ENCODE measurements around the gene ITGA5.

Gene ITGA5

GRCh38 chr12:54455760-54456469 lies 36.8 kb upstream of the ITGA5 start:
- no peak for DNase-seq (ENCODE audit: low read depth)
- in situ Hi-C loops (cut with HindIII; ENCODE audit: low sequenced_read_pairs), result no loop called here
- no peak overlapping the region for H3K4me3 ChIP-seq (ENCODE audit: low read depth, low read length)
- TF ChIP-seq, protein P1, sequence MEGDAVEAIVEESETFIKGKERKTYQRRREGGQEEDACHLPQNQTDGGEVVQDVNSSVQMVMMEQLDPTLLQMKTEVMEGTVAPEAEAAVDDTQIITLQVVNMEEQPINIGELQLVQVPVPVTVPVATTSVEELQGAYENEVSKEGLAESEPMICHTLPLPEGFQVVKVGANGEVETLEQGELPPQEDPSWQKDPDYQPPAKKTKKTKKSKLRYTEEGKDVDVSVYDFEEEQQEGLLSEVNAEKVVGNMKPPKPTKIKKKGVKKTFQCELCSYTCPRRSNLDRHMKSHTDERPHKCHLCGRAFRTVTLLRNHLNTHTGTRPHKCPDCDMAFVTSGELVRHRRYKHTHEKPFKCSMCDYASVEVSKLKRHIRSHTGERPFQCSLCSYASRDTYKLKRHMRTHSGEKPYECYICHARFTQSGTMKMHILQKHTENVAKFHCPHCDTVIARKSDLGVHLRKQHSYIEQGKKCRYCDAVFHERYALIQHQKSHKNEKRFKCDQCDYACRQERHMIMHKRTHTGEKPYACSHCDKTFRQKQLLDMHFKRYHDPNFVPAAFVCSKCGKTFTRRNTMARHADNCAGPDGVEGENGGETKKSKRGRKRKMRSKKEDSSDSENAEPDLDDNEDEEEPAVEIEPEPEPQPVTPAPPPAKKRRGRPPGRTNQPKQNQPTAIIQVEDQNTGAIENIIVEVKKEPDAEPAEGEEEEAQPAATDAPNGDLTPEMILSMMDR (IDR thresholded peaks at IDR 0.05; ENCODE audit: low read depth, low read length, missing control alignments), result no peak

DNA sequence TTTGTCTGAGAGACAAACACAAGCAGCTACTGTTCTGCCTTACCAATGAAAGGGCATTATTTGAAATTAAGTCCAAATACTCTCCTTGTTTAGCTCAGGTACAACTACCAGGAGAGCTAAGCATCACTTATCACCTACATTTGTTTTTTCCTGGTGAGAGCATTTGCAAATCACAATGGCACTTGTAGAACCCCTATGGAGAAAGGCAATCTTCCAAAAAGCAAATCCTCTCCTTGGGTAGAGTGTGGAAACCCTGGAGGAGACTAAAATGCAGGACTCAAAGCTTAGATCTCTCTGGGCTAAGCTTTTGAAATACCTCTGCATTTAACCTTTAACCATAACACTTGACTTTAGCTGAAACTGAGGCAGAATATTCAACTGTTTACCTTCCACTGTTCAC lies 33.6 kb upstream of the ITGA5 start:
- TF ChIP-seq, protein P1 (IDR thresholded peaks at IDR 0.05; ENCODE audit: low read depth, low read length, missing control alignments), result no peak
- H3K4me3 ChIP-seq (ENCODE audit: low read depth, low read length), result no peak overlapping the region
- in situ Hi-C loops (cut with HindIII; ENCODE audit: low sequenced_read_pairs), result no loop called here
- no peak for DNase-seq (ENCODE audit: low read depth)

DNA sequence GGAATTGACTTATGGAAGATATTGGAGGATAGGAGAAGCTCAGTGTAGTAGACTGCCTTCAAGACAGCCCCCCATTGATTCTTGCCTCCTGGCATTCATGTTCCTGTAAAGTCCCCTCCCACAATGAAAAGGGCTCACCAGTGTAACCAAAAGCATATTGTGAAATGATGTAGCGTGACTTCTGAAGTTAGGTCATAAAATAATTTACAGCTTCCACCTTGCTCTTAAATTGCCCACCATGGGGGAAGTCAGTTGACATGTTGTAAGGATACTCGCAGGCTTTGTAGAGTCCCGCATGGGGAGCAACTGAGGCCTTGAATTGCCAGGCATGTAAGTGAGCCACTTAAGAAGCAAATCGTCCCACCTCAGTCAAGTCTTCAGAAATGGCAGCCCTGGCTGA lies 29.3 kb upstream of the ITGA5 start:
- TF ChIP-seq, protein P1 (IDR thresholded peaks at IDR 0.05; ENCODE audit: low read depth, low read length, missing control alignments), result no peak
- H3K4me3 ChIP-seq (ENCODE audit: low read depth, low read length), result no peak overlapping the region
- in situ Hi-C loops (cut with HindIII; ENCODE audit: low sequenced_read_pairs), result no loop called here
- no peak for DNase-seq (ENCODE audit: low read depth)

DNA sequence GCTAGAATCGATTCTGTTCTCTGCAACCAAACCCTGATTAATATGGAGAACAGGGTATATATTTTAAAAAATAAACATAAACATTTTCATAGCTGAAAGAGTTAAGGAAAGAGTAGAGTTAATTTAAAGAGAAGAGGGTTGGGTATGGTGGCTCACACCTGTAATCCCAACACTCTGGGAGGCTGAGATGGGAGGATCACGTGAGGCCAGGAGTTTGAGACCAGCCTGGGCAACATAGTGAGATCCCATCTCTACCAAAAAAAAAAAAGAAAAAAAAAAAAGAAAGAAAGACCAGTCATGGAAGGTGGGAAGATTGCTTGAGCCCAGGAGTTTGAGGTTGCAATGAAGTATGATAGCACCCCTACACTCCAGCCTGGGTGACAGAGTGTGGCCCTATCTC lies 28.9 kb upstream of the ITGA5 start:
- in situ Hi-C loops (cut with HindIII; ENCODE audit: low sequenced_read_pairs), result no loop called here
- TF ChIP-seq, protein P1 (IDR thresholded peaks at IDR 0.05; ENCODE audit: low read depth, low read length, missing control alignments), result no peak
- no peak for DNase-seq (ENCODE audit: low read depth)
- H3K4me3 ChIP-seq (ENCODE audit: low read depth, low read length), result no peak overlapping the region

DNA sequence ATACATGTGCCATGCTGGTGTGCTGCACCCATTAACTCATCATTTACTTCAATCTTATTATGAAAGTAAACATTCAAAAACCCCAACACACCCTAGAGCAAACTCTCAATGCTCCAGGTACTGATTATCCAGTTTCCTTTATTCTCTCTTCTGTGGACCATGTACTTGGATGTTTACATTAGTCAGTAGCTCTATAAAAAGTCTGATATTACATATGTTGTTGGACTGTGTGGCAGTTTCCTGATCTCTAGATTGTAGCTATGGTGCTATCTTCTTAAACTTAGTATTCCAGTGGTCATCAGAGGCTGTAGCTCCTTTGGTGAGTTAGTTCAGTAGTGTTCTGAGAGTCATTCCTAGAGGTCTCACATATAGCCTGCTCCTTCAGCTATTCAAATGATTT lies 25.1 kb upstream of the ITGA5 start:
- H3K4me3 ChIP-seq (ENCODE audit: low read depth, low read length), result no peak overlapping the region
- DNase-seq (ENCODE audit: low read depth), result no peak
- in situ Hi-C loops (cut with HindIII; ENCODE audit: low sequenced_read_pairs), result no loop called here
- TF ChIP-seq, protein P1 (IDR thresholded peaks at IDR 0.05; ENCODE audit: low read depth, low read length, missing control alignments), result no peak

GRCh38 chr12:54443446-54443845 lies 24.4 kb upstream of the ITGA5 start:
- no peak overlapping the region for H3K4me3 ChIP-seq (ENCODE audit: low read depth, low read length)
- in situ Hi-C loops (cut with HindIII; ENCODE audit: low sequenced_read_pairs), result no loop called here
- TF ChIP-seq, protein P1 (IDR thresholded peaks at IDR 0.05; ENCODE audit: low read depth, low read length, missing control alignments), result no peak
- no peak for DNase-seq (ENCODE audit: low read depth)
